Astrocyte (in vitro differentiated cells and primary cell): Measurements from ENCODE around the gene SUOX.

Experiments
- CTCF ChIP-seq: IDR thresholded peaks from 2 replicates; pipeline ENCODE4 v1.5.1; 2011; ENCODE audit warnings: low read depth, mild to moderate bottlenecking, inconsistent platforms, low read length, moderate library complexity; ENCODE audit not compliant: insufficient read depth
- EZH2 ChIP-seq: IDR thresholded peaks from 2 replicates; pipeline ENCODE4 v1.6.1; 2012; ENCODE audit warnings: mild to moderate bottlenecking, low read length, inconsistent platforms; ENCODE audit not compliant: insufficient read depth

- TF ChIP-seq CTCF (no peak), EZH2 (no peak)
Observed at GRCh38 chr12:56007564-56008559, 10.8 kb downstream of the SUOX start.
